Loucy (cell line): ENCODE data around the gene TOGARAM1.

Experiments used
- EZH2phosphoT487 ChIP-seq: fragments of 200-600 bp; IDR thresholded peaks from 2 replicates; pipeline ENCODE4 v1.6.1; 2018; ENCODE audit warnings: antibody characterized with exemption, mild to moderate bottlenecking, moderate library complexity, borderline replicate concordance
- TF ChIP-seq, protein P1 (sequence below): fragments of 200-600 bp; sonication (generic); conservative IDR thresholded peaks from 2 replicates; pipeline ENCODE4 v1.5.1; 2014; ENCODE audit warnings: mild to moderate bottlenecking, antibody characterized with exemption, low read length

GRCh38 chr14:45091710-45092109 lies 129.7 kb downstream of the TOGARAM1 start:
- TF ChIP-seq, protein P1, sequence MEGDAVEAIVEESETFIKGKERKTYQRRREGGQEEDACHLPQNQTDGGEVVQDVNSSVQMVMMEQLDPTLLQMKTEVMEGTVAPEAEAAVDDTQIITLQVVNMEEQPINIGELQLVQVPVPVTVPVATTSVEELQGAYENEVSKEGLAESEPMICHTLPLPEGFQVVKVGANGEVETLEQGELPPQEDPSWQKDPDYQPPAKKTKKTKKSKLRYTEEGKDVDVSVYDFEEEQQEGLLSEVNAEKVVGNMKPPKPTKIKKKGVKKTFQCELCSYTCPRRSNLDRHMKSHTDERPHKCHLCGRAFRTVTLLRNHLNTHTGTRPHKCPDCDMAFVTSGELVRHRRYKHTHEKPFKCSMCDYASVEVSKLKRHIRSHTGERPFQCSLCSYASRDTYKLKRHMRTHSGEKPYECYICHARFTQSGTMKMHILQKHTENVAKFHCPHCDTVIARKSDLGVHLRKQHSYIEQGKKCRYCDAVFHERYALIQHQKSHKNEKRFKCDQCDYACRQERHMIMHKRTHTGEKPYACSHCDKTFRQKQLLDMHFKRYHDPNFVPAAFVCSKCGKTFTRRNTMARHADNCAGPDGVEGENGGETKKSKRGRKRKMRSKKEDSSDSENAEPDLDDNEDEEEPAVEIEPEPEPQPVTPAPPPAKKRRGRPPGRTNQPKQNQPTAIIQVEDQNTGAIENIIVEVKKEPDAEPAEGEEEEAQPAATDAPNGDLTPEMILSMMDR = no peak
- no peak for TF ChIP-seq EZH2phosphoT487
